H1 (cell line): Measurements from ENCODE around the gene DNAI2. TPM values are rescaled to one million over a fixed set of nuclear protein-coding genes. Genes with fewer than 3 reads are reported as not detected.

Experiments
- CTCF ChIA-PET: fragments of 300-600 bp; sonication (Branson Sonifier 250); formaldehyde crosslinking; loops from one replicate; lab custom pipeline; 2021; ENCODE audit not compliant: partially characterized antibody; lab: Charles Lee
- POLR2A ChIA-PET: fragments of 300-600 bp; sonication (Branson Sonifier 250); formaldehyde crosslinking; loops from one replicate; lab custom pipeline; 2021; ENCODE audit warnings: inconsistent platforms; ENCODE audit not compliant: partially characterized antibody; lab: Charles Lee
- DNase-seq, 2 experiments: peaks; one replicate each; pipeline versions ENCODE4 v3.0.0 to v3.0.0-alpha.2; 2010 to 2022; ENCODE audit warnings: low spot score in 2 of 2, low read depth in 1 of 2, mixed read lengths in 1 of 2
- FAIRE-seq: peaks from 2 replicates; lab custom pipeline; 2011; peaks lifted over from hg19 to GRCh38; lab: Jason Lieb, UNC
- H2AFZ ChIP-seq: 2 replicates; pipeline ENCODE4 v1.8.1; 2012; ENCODE audit warnings: low read length, inconsistent platforms
- H2AK5ac ChIP-seq: 2 replicates; pipeline ENCODE4 v1.6.1; 2013; ENCODE audit warnings: low read depth, low read length
- H2BK120ac ChIP-seq: replicated peaks from 2 replicates; pipeline ENCODE3; 2013; ENCODE audit warnings: low read depth, low read length, inconsistent platforms
- H2BK12ac ChIP-seq: 2 replicates; pipeline ENCODE4 v1.6.1; 2013; ENCODE audit warnings: low read depth, low read length
- H2BK15ac ChIP-seq: 2 replicates; pipeline ENCODE4 v1.6.1; 2013; ENCODE audit warnings: low read length
- H2BK20ac ChIP-seq: 2 replicates; pipeline ENCODE4 v1.6.1; 2013; ENCODE audit warnings: low read length
- H2BK5ac ChIP-seq: 2 replicates; pipeline ENCODE4 v1.6.1; 2013; ENCODE audit warnings: low read depth, low read length
- H3K14ac ChIP-seq: 2 replicates; pipeline ENCODE4 v1.6.1; 2013; ENCODE audit warnings: inconsistent platforms; ENCODE audit not compliant: insufficient read length
- H3K18ac ChIP-seq: 2 replicates; pipeline ENCODE4 v1.6.1; 2013; ENCODE audit warnings: low read length; ENCODE audit errors: extremely low read depth
- H3K23ac ChIP-seq: 2 replicates; pipeline ENCODE4 v1.6.1; 2013; ENCODE audit warnings: inconsistent platforms; ENCODE audit not compliant: insufficient read length
- H3K23me2 ChIP-seq: 2 replicates; pipeline ENCODE4 v1.6.1; 2013; ENCODE audit warnings: low read depth, low read length
- H3K27ac ChIP-seq: 2 replicates; pipeline ENCODE4 v1.6.1; 2011; ENCODE audit warnings: low read depth, low read length, inconsistent platforms
- H3K27me3 ChIP-seq, 4 experiments: replicated peaks in 1 of 4; 1 replicate in 1 of 4; 2 replicates in 3 of 4; pipeline versions ENCODE4 v1.6.1 to v1.8.1; 2011 to 2013; ENCODE audit warnings: low read length in 3 of 4, mild to moderate bottlenecking in 3 of 4, inconsistent platforms in 2 of 4, mixed read lengths in 2 of 4, moderate library complexity in 1 of 4; ENCODE audit not compliant: control insufficient read depth in 3 of 4, insufficient read depth in 3 of 4; ENCODE audit errors: extremely low read depth in 1 of 4
- H3K36me3 ChIP-seq, 4 experiments: 2 replicates each; pipeline versions ENCODE4 v1.6.1 to v1.8.1; 2011 to 2013; ENCODE audit warnings: mild to moderate bottlenecking in 4 of 4, low read length in 3 of 4, moderate library complexity in 2 of 4, control low read depth in 1 of 4, inconsistent platforms in 1 of 4; ENCODE audit not compliant: insufficient read depth in 4 of 4, control insufficient read depth in 2 of 4
- H3K4ac ChIP-seq: replicated peaks from 2 replicates; pipeline ENCODE3; 2013; ENCODE audit warnings: low read length, low read depth, mixed read lengths, inconsistent platforms; ENCODE audit not compliant: insufficient read length
- H3K4me1 ChIP-seq, 4 experiments: replicated peaks in 1 of 4; 1 replicate in 1 of 4; 2 replicates in 3 of 4; pipeline versions ENCODE4 v1.6.1 to v1.8.1; 2011 to 2013; ENCODE audit warnings: low read length in 3 of 4, inconsistent platforms in 2 of 4, mixed read lengths in 1 of 4; ENCODE audit not compliant: insufficient read depth in 4 of 4, control insufficient read depth in 3 of 4
- H3K4me2 ChIP-seq, 2 experiments: 2 replicates each; pipeline versions ENCODE4 v1.6.1 to v1.8.1; 2011 to 2013; ENCODE audit warnings: low read depth in 2 of 2, low read length in 2 of 2, control low read depth in 1 of 2, inconsistent platforms in 1 of 2, mild to moderate bottlenecking in 1 of 2; ENCODE audit not compliant: insufficient read depth in 1 of 2
- H3K4me3 ChIP-seq, 4 experiments: fragments of 200-600, 300-600 bp in 1 of 4; sonication (generic), shearing (Covaris generic), sonication (Bioruptor Twin) in 1 of 4; 2 replicates each; pipeline versions ENCODE4 v1.5.1 to v1.8.1; 2011 to 2016; ENCODE audit warnings: low read length in 4 of 4, low read depth in 3 of 4, control low read depth in 2 of 4, inconsistent platforms in 2 of 4, mild to moderate bottlenecking in 2 of 4, mixed read lengths in 1 of 4, moderate library complexity in 1 of 4; ENCODE audit not compliant: insufficient read depth in 2 of 4; ENCODE audit errors: extremely low read depth in 1 of 4
- H3K56ac ChIP-seq: replicated peaks from 2 replicates; pipeline ENCODE3; 2013; ENCODE audit warnings: low read depth, mild to moderate bottlenecking, mixed read lengths, low read length, inconsistent platforms; ENCODE audit not compliant: insufficient read length
- H3K79me1 ChIP-seq: 2 replicates; pipeline ENCODE4 v1.6.1; 2013; ENCODE audit warnings: low read depth, low read length, control low read depth
- H3K79me2 ChIP-seq, 2 experiments: 2 replicates each; pipeline versions ENCODE4 v1.6.1 to v1.8.1; 2012 to 2013; ENCODE audit warnings: low read length in 2 of 2, mild to moderate bottlenecking in 2 of 2, inconsistent platforms in 1 of 2; ENCODE audit not compliant: insufficient read depth in 2 of 2, control insufficient read depth in 1 of 2
- H3K9ac ChIP-seq, 4 experiments: replicated peaks in 1 of 4; 1 replicate in 1 of 4; 2 replicates in 3 of 4; pipeline versions ENCODE4 v1.6.1 to v1.8.1; 2011 to 2013; ENCODE audit warnings: low read depth in 3 of 4, low read length in 3 of 4, control low read depth in 2 of 4, mild to moderate bottlenecking in 2 of 4, moderate library complexity in 2 of 4, inconsistent platforms in 1 of 4; ENCODE audit errors: extremely low read depth in 1 of 4
- H3K9me3 ChIP-seq, 2 experiments: 2 replicates each; pipeline versions ENCODE4 v1.6.1 to v1.8.1; 2012 to 2013; ENCODE audit warnings: mild to moderate bottlenecking in 2 of 2, moderate library complexity in 2 of 2, control low read depth in 1 of 2, inconsistent platforms in 1 of 2, low read depth in 1 of 2, low read length in 1 of 2, mixed read lengths in 1 of 2; ENCODE audit not compliant: insufficient read depth in 2 of 2
- H4K20me1 ChIP-seq, 2 experiments: replicated peaks in 1 of 2; 2 replicates each; pipeline versions ENCODE3 to v1.8.1; 2011 to 2013; ENCODE audit warnings: inconsistent platforms in 2 of 2, low read length in 2 of 2, mild to moderate bottlenecking in 1 of 2; ENCODE audit not compliant: insufficient read depth in 2 of 2, control insufficient read depth in 1 of 2
- H4K5ac ChIP-seq: 2 replicates; pipeline ENCODE4 v1.6.1; 2013; ENCODE audit warnings: low read length, low read depth, mixed read lengths, inconsistent platforms; ENCODE audit not compliant: insufficient read length
- H4K8ac ChIP-seq: 2 replicates; pipeline ENCODE4 v1.8.0; 2013; ENCODE audit warnings: mild to moderate bottlenecking, moderate library complexity, low read length, inconsistent platforms; ENCODE audit not compliant: insufficient read depth; ENCODE audit errors: extremely low read depth
- H4K91ac ChIP-seq: replicated peaks from 2 replicates; pipeline ENCODE3; 2013; ENCODE audit warnings: low read length, mixed read lengths, inconsistent platforms; ENCODE audit not compliant: insufficient read length
- ASH2L ChIP-seq: fragments of 200-600, 300-600 bp; sonication (generic); IDR thresholded peaks from one replicate; pipeline ENCODE4 v1.7.1; 2017; ENCODE audit warnings: low read length
- ATF3 ChIP-seq: IDR thresholded peaks from 2 replicates; pipeline ENCODE4 v1.6.1; 2011; ENCODE audit warnings: low read depth, mild to moderate bottlenecking, low read length; ENCODE audit not compliant: insufficient read depth
- BCL11A ChIP-seq, 2 experiments: IDR thresholded peaks; one replicate each; pipeline ENCODE4 v1.6.1; 2011; ENCODE audit warnings: low read depth in 2 of 2, low read length in 2 of 2, mild to moderate bottlenecking in 2 of 2
- BRCA1 ChIP-seq: IDR thresholded peaks from 2 replicates; pipeline ENCODE4 v1.6.1; 2012; ENCODE audit warnings: low read depth, low read length, improper control_type of control experiment
- CHD2 ChIP-seq: IDR thresholded peaks from 2 replicates; pipeline ENCODE4 v1.6.1; 2012; ENCODE audit warnings: low read length, improper control_type of control experiment
- FOSL1 ChIP-seq: IDR thresholded peaks from 2 replicates; pipeline ENCODE4 v1.6.1; 2011; ENCODE audit warnings: mild to moderate bottlenecking, low read depth, low read length, moderate library complexity; ENCODE audit not compliant: insufficient read depth
- HDAC6 ChIP-seq: IDR thresholded peaks from one replicate; pipeline ENCODE4 v1.7.1; 2012; ENCODE audit warnings: low read depth, mild to moderate bottlenecking, inconsistent platforms, low read length, moderate library complexity
- JUN ChIP-seq: IDR thresholded peaks from 2 replicates; pipeline ENCODE4 v1.6.1; 2011; ENCODE audit warnings: low read depth, mild to moderate bottlenecking, improper control_type of control experiment, low read length
- JUND ChIP-seq: IDR thresholded peaks from 2 replicates; pipeline ENCODE4 v1.6.1; 2011; ENCODE audit warnings: mild to moderate bottlenecking, improper control_type of control experiment, low read length
- KDM5A ChIP-seq: fragments of 200-600 bp; IDR thresholded peaks from 2 replicates; pipeline ENCODE4 v1.7.1; 2012; ENCODE audit warnings: mild to moderate bottlenecking, low read length, inconsistent platforms, mixed read lengths
- MAFK ChIP-seq: IDR thresholded peaks from 2 replicates; pipeline ENCODE4 v1.6.1; 2012; ENCODE audit warnings: low read depth, mild to moderate bottlenecking, improper control_type of control experiment, low read length
- PHF8 ChIP-seq: fragments of 200-600 bp; sonication (generic); conservative IDR thresholded peaks from 2 replicates; pipeline ENCODE4 v1.7.1; 2012; ENCODE audit warnings: low read depth, mild to moderate bottlenecking, inconsistent platforms, low read length, moderate library complexity
- POLR2AphosphoS5 ChIP-seq: IDR thresholded peaks from 2 replicates; pipeline ENCODE4 v1.6.1; 2011; ENCODE audit warnings: low read depth, low read length
- RXRA ChIP-seq: IDR thresholded peaks from 2 replicates; pipeline ENCODE4 v1.6.1; 2011; ENCODE audit warnings: low read depth, mild to moderate bottlenecking, low read length, moderate library complexity; ENCODE audit not compliant: insufficient read depth
- SRF ChIP-seq: IDR thresholded peaks from 2 replicates; pipeline ENCODE4 v1.6.1; 2011; ENCODE audit warnings: mild to moderate bottlenecking, low read depth, low read length, moderate library complexity
- WGBS, 2 experiments: shearing (Covaris generic) in 1 of 2; methylation state at CpG; one replicate each; pipeline versions ENCODE4 v1.1.6 to v1.1.7; 2013 to 2015; ENCODE audit warnings: low lambda C conversion rate in 2 of 2, mixed read lengths in 2 of 2, inconsistent platforms in 1 of 2, low coverage in 1 of 2, missing lambda C conversion rate in 1 of 2; ENCODE audit not compliant: insufficient replicate concordance in 2 of 2, insufficient coverage in 1 of 2, insufficient read length in 1 of 2; ENCODE audit errors: extremely low coverage in 1 of 2, missing lambda C conversion rate in 1 of 2; 5-methylcytosine and 5-hydroxymethylcytosine counted together
- polyA plus RNA-seq, 7 experiments: library from polyadenylated mRNA; depleted of rRNA in 3 of 7; stranded (reverse) in 5 of 7; unstranded in 2 of 7; fragments of >200 nt in 5 of 7; fragments of 200-250 nt in 2 of 7; gene quantifications; 1 replicate in 5 of 7; 2 replicates in 1 of 7; 4 replicates in 1 of 7; pipeline versions ENCODE4 v1.2.1 to v1.2.3, GENCODE V29; 2011 to 2013; ENCODE audit warnings: missing spikeins in 2 of 7, mixed read lengths in 2 of 7
- total RNA-seq: library from RNA; stranded (reverse); fragmentation: NEBNext Ultra II Directional; extraction: Animal tissue kit (Norgen Biotek cat#: 25700); gene quantifications from 2 replicates; pipeline ENCODE4 v1.2.1, GENCODE V29; 2021

DNAI2 gene
- total and polyA plus RNA-seq, 2 of the 8 experiments (the other 6 are each of a cell fraction or from before 2014, with no cell fraction given), result 0.08 to 0.15 TPM

DNA sequence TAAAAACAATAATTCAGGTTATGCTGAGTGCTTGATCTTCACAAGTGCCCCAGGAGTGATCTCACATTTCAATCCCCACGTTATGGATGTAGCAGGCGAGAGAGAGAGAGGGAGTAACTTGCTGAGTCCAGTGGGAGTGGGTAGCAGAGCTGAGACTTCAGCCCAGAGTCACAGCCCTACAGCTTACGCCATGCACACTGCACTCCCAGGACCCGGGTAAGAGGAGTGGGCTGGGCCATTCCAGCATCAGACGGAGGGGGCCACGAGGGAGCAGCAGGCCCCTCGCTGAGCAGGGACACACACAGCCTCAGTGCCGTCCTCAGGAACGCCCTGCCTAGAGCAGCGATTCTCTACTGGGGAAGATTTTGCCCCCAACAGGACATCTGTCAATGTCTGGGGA is 42.2 kb downstream of the DNAI2 start:
- no peaks in the 10 kb centered on the region for H3K79me1 ChIP-seq
- H3K18ac ChIP-seq, result no peak overlapping the region
- no peak overlapping the region for H3K4me2 ChIP-seq
- no peak overlapping the region for H2BK15ac ChIP-seq
- FAIRE-seq (no peak), DNase-seq (no peak)
- H3K27me3 ChIP-seq, result no peaks in the 10 kb centered on the region; a peak in 1 of 7 replicates
- H3K14ac ChIP-seq, result no peak overlapping the region
- no peak for TF ChIP-seq BCL11A (IDR thresholded peaks at IDR 0.05; ENCODE audit: low read depth in 2 of 2, low read length in 2 of 2)
- no peak for TF ChIP-seq ASH2L
- no peak for TF ChIP-seq CHD2
- TF ChIP-seq RXRA, result no peak
- no peak for TF ChIP-seq PHF8
- no peak for TF ChIP-seq POLR2AphosphoS5
- no peak for TF ChIP-seq ATF3
- no peak for TF ChIP-seq JUND
- TF ChIP-seq BRCA1, result no peak
- no peak for TF ChIP-seq MAFK
- TF ChIP-seq SRF, result no peak
- no peak for TF ChIP-seq KDM5A
- no peak for TF ChIP-seq JUN
- TF ChIP-seq FOSL1, result no peak
- TF ChIP-seq HDAC6, result no peak
- no peaks in the 10 kb centered on the region for H3K23me2 ChIP-seq
- no peak overlapping the region for H4K5ac ChIP-seq
- no peak overlapping the region for H3K9ac ChIP-seq
- H3K27ac ChIP-seq, result no peak overlapping the region
- H4K8ac ChIP-seq, result no peak overlapping the region
- H3K36me3 ChIP-seq, result no peaks in the 10 kb centered on the region
- no peak overlapping the region for H2AFZ ChIP-seq
- peaks cover 4 to 5% of the 10 kb centered on the region in 2 experiments; a peak in 2 of 4 replicates for H3K9me3 ChIP-seq
- WGBS, 2 experiments, result 70% methylated on average over 10 of the region's 10 CpGs; no CpG with 5 or more reads in 1 of the 2 experiments
- H2BK12ac ChIP-seq, result no peak overlapping the region
- H4K91ac ChIP-seq, result no peak overlapping the region
- H2BK120ac ChIP-seq, result no peak overlapping the region
- H3K56ac ChIP-seq, result no peak overlapping the region
- ChIA-PET CTCF (interaction anchor here (0.7 to 3.4 kb wide), 12 partner anchors 7 to 128 kb away, joined by 3 to 13 read pairs (median 4); partner anchors contain the start of gene BTBD17), POLR2A (no interaction called here)
- no peaks in the 10 kb centered on the region for H3K79me2 ChIP-seq
- no peaks in the 10 kb centered on the region for H3K4me1 ChIP-seq
- H4K20me1 ChIP-seq, result no peaks in the 10 kb centered on the region
- H2AK5ac ChIP-seq, result no peak overlapping the region
- H3K23ac ChIP-seq, result no peak overlapping the region
- H2BK5ac ChIP-seq, result no peak overlapping the region
- H3K4me3 ChIP-seq, result no peak overlapping the region
- no peak overlapping the region for H2BK20ac ChIP-seq
- H3K4ac ChIP-seq, result no peak overlapping the region
